IPS-NIHi11 (cell line): ENCODE data around the gene TMPRSS7.
A peak's percentile ranks its signal among the peaks of the same experiment; 100 is the strongest.

Experiments used
- DNase-seq: peaks from one replicate; pipeline ENCODE4 v3.0.0; 2012; ENCODE audit warnings: mixed read lengths, low spot score

Gene TMPRSS7

DNA sequence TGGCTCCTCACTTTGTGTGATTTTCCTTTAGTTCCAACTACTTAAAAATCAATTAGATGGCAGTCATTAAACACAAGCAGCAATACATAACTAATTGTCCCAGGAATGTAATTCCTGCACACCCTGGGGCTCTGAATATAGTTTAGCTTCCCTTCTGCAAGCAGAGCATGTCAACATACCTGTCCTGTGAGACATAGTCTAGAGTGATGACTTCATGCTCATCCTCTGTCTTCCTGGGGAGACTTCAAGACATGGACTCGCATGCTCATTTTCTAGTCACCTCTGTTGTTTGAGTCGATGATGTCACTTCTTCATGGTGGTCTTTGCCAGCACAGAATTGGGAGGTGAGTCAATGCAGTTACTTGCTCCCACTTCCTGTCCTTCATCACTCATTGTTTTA, 67.4 kb downstream of the TMPRSS7 start:
- DNase-seq: no peak

DNA sequence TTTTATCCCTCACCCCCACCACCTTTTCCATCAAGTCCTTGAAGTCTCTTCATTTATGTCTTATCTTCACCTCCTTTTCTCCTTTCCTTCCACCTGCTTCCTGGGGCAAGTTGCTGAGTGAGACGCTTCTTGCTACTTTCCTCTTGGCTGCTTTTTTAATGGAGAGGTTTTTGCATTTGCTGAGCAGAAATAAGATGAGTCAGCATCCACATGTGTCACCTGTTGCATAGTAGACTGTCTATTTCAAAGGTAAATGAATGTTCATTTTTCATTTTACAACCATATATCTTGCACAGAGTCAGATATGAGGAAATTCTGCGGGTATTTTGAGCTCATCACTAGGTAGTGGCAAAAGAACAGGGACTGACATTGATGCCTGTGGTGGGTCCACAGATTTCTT, 70.2 kb downstream of the TMPRSS7 start:
- DNase-seq: no peak

DNA sequence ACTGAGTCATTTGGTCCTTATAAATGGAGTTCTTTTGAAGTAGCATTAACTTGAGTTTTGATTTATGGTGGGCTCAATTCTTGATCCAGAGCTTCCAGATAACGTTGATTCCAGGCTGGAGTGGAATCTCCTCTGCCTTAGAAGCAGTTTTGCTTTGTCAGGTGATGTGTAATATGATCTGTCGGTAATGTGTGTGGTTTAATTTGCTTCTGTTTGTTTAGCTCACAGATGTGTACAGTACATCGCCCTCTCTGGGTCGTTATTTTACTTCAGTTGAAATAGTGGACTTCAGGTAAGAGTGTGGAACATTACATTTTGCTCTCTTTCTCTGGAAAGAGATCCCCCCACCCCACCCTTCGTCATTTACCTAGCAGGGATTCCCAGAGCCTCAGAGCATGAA, 74.8 kb downstream of the TMPRSS7 start:
- no peak for DNase-seq

DNA sequence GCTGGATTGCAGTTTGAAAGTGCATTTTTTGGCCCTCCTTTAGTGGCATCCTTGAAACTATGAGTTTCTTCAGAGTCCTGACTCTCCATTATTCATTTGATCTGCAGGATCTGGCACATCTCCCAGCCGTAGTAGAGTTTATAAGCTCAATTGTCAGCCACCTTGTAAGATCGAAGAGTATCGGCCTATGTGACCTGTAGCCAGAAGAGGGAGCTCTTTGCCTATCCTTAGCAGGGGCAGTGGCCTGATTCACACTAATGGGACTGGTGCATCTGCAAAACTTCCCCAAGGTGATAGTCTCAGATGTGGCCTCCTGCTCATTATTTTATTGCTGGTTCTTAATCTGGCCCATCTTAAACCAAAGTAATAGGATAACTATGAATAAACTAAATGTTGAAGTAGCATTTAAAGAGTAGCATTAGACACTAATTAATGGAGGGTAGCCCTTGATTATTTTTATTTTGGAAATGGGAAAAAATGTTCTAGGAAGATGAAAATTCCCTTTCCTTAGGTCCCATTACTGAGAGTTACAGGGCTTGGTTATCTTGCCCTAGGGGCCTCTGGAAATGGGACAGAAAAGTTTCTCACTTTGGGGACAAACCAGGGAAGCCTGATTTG, 77.4 kb downstream of the TMPRSS7 start:
- DNase-seq: peak; percentile 82

DNA sequence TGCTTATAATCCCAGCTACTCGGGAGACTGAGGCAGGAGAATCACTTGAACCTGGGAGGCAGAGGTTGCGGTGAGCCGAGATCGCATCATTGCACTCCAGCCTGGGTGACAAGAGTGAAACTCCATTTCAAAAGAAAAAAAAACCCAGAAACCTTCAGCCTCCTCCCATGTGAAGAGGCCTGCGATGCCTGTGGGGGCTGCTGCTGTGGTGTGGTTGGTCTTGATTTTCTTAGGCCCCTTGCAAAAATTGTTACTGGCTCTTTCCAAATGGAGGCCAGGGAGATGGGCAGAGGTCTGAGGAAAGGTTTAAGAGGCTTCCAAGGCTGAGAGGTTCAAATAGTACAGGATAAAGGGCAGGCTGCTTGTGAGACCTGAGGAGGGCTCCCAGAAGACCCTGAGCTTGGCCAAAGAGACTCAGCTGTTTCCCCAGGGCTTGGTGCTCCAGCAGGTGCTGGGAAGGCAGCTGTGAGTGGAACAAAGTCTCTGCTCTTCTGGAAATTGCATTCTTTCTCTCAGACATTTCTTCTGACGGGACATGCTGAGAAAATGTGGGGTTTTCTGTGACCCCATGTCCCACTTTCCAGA, 80.1 kb downstream of the TMPRSS7 start:
- DNase-seq: no peak

DNA sequence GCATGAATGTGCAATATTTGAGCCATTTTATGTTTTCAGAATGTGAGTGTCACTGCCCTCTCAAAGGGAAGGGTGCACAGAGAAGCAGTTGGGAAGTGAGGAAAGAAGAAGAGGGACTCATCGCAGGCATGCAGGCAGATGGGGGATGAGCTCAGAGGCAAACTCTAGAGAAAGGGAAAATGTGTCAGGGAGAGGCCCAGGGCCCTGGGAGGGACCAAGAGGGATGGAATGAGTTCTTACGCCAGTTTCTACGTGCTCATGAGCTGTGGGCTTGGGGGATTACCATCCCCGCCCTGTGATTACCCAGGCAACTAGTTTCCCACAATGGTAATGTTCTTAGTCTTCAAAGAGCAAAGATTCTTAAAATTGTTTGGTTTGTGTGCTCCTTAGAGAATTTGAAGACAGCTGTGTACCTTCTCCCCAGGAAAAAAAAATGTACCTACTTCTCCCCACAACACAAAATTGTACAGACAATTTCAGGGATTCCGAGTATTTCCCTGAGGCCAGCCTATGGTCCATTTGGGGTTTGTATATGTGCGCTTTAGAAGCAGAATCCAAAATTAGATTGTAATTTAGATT, 80.7 kb downstream of the TMPRSS7 start:
- no peak for DNase-seq

DNA sequence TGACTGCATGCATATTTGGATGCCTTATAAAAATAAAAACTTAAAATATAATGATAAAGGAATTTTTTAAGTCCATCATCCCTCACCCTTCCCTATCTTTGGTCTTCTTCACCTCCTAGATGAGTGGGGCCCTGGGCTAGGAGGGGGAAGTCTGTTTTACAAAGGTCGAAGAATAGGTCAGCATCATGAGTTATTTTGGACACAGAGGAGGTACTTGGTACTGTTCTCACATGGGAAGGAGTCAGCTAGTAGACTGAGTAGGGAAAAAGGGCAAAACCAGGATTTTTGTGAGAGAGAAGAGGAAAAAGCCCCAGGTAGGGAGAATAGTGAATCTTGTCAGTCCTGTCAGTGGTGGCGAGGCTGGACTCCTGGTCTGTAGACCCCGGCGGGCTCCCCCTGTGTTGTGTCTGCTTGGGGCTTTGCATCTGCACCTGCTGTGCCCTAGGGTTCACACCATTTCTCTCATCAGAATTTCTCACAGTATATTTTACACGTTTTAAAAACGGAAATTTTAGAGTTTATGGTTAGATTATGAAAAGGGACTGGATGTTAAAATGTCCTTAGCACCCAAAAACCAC, 81.4 kb downstream of the TMPRSS7 start:
- DNase-seq: no peak

DNA sequence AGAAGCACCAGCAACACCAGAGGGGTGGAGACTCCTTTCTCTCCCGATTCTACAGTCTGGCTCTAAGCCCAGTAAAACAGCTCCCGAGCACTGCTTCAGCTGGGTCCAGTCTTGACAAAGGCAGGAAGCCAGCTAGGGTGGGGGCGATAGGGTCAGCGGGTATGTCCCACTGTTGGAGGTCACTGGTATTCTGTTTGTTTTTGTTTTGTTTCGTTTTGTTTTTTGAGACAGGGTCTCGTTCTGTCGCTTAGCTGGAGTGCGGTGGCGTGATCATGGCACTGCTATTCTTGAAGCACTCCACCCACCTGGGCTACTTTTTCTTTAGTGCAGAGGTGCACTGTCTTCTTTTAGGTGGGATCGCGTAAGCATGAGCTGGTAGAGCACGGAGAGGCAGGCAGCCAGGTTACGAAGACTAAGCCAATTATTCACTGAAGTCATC, 82.2 kb downstream of the TMPRSS7 start:
- no peak for DNase-seq

DNA sequence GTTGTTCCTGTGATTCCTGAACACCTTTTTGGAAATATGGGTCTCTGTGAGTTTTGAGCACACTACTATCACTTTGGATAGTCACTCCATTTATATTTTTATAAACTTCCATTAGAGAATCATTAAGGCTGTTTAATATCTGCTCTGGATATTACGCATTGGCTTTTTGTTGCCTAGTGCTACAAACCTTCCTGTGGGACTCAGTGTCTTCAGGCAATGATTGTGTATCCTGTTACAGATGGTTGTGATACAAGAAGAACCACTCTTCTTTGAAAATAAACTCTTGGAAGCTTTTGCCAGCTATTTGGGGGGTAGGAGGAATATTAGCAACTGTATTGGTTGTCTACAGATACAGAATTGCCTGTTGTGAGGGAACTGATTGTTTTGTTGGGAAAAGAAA, 82.9 kb downstream of the TMPRSS7 start:
- DNase-seq: no peak

DNA sequence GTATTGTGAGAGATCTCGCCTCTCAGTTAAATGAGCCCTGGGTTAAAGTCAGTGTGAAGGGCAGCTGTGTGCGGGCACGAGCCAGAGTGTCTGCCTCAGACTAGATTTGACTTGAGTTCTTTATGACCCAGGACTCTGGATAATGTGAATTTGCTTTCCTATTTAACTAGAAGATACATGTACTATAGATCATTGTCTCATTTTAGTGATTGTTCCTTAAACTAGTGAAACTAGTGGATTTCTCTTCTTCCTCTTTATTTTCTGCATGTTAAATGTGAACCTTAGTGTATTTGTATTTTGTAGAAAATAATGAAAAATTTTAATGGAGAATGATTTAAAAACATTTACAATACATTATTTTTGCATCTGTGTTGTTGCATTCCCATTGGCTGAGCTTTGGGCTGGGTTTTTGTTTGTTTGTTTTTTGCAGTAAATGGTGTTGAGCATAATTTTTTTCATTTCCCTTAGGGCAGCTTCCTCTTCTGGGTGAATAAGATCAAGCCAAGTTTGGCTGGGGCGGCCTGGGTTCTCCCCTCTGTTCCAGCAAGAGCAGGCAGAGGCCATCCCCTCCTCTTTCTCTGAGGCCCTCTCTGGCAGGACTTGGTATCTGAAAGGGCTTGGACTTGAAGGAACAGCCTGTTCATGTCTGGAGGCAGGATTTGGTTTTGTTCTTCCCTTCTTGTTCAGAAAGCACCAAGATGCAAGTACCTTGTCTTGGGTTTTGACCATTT, 83.5 kb downstream of the TMPRSS7 start:
- peak; percentile 28 for DNase-seq

DNA sequence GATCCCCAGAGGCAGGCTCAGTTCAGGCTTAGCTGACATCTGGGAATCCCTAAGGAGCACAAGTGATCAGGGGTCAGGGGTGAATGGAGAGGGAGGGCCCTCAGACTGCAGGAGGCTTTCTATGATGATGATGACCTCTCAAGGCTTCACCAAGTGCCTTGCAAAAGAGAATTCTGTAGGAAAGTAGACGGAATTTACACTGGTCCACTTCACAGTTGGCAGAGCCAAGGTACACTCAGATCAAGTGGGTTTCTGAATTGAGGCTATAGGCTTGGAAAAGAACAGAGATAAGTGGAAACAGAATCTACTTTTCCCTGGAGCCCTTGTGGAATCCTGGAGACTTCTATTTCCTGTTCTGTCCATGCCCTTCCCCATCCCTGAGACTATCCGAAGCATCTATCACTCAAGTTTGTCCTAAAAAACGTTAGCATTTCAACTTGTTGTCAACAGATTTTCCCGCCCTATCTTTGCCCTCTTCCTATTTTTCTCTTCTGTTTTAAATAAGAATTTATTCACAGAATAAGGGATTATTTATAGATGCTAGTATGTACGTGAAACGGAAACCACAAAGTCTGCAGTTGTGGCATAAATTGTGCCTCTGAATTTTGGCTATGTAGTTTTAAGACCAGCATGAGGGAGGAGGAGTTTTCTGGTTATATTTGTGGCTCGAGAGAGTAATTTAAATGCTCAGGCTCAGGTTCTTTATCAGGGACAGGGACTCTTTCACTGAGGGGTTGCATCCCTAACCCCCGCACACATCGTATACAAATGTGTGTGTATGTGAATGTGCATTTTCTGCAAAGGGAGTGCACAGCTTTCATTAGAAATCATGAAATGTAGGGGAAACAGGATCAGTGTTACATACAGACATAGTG, 85.7 kb downstream of the TMPRSS7 start:
- DNase-seq: no peak

DNA sequence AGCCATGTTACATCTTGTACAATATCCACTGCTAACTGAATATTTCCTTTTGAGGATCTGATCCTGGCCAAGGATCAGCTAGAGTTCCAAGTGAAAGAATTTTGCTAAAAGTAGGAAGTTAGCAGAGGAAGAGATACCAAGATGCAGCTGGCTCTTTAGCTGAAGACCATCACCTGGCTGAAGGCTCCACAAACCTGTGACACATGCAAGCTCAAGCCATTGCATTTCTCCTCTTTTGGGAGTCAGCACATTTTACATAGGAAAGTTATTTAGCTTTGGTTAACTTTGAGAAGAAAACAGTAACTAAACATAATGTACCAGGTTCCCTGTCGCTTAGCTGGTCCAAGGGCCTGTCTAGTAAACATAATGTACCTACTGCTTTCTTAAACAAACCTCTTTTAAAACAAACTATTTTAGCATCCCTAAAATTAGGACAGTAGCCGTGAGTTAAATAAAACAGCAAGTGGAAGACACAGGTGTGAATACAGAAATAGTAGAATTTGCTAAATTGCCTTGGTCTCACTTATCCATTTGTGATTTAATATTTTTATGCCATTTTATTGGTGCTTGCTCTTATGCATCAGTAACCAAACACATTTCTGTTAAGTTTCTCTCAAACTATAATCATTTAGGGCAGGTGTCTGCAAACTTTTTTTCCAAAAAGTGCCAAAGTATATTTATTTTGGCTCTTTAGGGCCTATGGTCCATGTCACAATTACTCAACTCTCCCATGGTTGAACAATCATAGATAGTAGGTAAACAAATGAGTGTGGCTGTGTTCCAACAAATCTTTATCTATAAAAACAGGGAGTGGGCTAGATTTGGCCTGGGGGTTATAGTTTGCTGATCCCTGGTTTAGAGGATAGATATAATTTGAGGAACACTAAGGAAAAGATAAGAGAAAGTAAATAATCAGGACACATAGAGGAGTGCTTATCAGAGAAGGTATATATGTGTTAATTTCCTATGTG, 87.3 kb downstream of the TMPRSS7 start:
- DNase-seq: no peak

DNA sequence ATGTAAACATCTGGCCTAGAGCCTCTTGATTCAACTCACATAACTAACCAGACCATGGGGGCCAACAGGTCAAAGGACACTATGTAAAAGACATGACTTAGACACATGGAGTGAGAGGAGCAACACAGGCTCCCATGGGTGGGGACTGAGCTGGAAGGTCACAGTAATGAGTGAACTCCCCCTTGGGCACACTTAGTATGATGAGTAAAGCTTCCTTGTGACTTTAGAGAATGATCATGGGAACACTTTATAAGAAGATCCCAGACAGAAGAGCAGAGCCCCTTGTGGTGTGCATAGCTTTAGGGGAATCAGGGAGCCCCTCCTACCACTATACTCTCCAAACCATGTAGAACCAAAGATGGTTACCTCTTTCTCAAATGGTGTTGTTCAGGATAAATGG, 88.3 kb downstream of the TMPRSS7 start:
- no peak for DNase-seq

DNA sequence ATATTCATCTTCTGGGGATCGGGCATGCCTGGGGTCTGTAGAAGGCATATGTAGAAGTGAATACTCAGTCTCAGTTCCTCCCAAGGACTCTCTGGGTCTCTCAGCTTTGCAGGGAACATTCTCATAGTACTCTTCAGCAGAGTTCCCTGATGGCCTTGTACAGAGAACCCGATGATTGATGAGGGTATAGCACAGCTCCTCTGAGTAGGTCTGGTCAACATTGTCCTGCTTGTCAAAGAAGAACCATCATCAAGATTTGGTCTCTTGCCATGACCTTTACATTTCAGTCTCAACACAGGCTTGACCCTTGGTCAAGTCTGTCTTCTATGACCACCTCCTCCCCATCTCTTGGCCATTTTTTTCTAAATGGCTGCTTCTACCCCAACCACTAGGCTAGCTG, 89.0 kb downstream of the TMPRSS7 start:
- no peak for DNase-seq

DNA sequence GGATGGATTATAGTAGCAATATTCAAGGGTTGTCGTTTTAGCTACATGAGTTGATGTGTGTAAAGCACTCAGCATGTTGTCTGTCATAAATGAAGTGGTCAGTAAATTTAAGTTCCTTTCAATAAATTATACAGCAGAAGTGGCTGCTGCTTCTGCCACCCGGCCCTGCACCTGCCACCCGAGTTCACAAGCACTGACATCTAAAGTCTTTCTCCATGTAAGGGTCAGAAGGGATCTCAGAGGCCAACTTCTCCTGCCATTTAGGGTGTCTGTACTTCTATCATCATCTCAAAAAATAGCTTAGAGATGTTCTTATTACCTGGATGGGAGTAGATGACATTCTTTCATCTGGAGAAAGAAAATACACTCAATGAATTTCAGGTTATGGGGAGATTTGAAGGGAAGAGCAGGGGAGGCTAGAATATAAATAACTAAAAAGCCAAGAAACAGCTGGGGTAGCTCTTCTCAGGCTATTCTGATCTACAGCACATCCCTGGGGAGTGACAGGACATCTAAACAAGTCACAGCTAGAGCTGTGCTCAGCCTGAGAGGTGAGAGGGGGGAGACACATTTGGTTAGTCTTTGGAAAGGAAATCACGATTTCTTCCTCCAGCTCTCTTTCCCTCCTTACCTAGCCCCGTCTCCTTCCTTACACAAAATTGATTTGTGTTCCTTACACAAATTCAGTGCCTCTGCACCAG, 90.5 kb downstream of the TMPRSS7 start:
- no peak for DNase-seq

DNA sequence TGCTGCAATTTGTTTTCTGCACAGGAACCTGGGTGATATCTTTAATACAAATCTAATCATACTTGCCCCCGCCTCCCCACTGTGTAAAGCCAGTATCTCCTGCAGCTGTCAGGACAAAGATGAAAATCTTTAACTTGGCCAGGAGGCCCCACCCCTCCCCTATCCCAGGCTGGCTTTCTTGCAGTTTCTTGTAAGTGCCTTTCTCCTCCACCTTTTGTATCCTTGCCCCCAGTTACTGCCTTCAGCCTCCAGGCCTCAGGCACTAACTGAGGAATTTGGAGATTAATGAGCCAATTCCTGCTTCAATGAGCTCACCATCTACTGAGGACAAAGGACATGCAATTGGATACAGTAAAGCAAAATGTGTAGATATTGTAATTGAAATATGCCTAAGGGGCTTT, 92.0 kb downstream of the TMPRSS7 start:
- peak; percentile 42 for DNase-seq

DNA sequence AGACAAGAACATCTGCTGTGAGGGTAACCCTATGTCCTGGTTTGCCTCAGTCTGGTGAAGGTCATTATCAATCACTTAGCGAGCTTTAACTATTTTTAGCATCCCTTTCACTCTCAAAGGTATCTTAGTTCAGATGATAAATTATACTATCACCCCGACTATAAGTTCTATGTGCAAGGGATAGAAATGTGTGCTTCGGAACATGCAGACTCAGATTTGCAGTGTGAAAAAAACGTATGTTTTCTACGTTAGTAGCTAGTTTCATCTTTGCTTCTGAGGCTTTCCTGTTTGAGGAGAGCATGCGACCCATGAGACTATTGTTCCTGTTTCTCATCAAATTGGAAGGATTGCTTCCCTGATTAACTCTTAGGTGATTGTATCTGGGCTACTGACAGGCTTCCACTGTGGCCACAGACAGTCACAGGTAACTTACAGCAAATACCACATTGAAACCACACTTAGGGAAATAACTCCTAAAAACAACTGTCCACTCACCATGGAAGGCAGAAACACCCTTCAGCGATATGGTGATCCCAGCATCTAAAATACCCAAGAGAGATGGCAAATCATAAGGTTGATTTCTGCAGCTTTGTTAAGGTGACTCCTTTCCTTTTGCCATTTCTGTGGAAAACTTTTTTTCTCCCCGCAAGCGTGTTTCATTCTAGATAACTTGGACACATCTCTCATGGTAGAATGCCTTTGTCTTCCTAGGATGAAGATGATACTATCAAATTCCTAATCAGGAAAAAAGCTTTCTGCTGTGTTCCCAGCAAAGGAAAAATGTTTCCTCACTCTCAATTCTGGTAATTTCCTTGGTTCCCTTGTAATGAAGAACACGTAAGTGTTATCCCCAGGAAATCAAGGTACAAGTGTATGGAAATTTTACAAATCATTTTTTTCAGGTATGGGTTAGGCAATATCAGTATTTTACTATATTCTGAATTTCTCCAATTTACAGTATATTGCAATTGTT, 93.3 kb downstream of the TMPRSS7 start:
- no peak for DNase-seq

DNA sequence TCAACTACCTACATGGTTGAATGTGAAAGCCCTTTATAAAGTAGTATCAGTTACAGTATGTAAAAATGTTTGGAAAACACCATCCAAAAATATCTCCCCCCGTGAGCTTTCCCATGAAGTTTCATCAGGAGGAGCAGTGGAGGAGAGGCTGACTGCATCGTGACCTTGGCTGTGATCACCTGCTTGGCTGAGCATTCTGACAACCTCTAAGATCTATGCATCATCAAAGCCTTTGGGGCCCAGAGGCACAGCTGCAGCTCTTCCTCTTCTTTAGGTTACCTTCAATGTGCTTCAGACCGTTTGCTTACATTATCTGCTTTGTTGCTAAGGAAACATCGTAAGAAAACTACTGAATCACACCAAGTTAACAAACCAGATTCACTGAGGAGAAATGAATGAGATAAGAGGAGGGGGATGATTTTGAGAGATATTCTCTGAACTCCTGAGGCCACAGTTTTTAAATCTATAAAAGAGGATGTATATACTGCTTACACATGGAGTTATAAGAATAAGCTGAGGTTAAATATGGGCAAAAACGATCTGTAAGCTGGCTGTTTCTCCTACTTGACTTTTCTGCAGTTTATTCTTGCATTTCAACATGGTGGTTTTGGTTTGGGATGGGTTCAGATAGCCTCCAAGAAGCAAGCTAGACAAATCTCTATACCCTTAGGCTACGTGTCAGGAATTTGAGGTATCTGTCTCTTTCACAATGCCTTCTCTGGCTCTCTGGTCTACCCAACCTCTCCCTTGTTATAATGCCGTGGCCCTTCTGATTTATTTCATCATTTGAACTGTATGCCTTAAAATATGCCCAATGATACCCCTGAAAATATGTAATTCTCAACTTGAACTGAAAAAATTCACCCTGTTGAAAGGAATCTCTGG, 94.5 kb downstream of the TMPRSS7 start:
- no peak for DNase-seq
